ENCODE data around the gene FBXW5. TPM values are rescaled to one million over a fixed set of nuclear protein-coding genes. Genes with fewer than 3 reads are reported as not detected.

FBXW5 gene
- total and polyA plus RNA-seq, 2 experiments from 2014 or later = 110 to 234 TPM

DNA sequence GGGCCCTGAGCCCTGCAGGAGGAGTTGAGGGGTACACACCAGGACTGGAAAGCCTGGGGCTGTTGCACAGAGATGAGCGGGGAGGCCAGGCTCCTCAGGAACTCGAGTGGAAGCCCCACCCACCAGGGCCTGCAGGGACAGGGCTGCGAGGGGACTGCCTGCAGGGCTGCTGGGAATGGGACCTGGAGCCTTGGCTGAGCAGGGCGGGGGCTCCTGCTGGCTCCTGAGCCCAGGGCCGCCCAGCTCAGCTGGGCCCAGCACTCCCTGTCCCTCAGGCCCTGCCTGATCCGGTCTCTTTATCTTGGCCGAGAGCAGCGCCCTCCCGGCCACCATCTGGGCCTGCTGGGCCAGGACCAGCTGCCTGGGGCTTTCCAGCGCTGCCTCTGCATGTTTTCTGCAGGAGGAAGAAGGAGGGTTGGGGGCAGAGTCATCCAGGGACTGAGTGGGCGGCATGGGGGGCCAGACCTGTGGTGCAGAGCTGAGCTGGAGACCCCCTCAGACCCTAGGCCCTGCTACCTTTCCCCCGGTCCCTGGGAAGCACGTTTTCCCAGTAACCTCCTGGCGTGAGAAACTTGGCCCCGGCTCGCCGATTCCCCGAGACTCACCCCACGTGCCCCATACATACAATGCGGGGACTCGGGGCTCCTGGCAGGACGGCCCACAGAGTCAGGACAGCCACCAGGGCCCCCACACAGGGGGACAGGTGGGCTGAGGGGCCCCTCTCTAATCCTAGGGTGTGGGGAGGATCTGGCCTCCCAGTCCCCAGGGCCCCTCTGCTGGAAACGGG lies 16.9 kb upstream of the FBXW5 start:
- Histone ChIP-seq H2AFZ (no peak overlapping the region), H4K20me1 (ENCODE audit: insufficient read depth) (no peaks in the 10 kb centered on the region), H3K36me3 (ENCODE audit: low read depth) (no peaks in the 10 kb centered on the region), H3K4me1 (ENCODE audit: insufficient read depth) (no peaks in the 10 kb centered on the region), H3K27me3 (replicated peaks; ENCODE audit: insufficient read depth) (no peaks in the 10 kb centered on the region), H3K9me3 (ENCODE audit: low read depth) (no peaks in the 10 kb centered on the region), H3K4me3 (no peak overlapping the region), H3K4me2 (ENCODE audit: unreplicated experiment) (no peak overlapping the region), H3K9me2 (ENCODE audit: insufficient read depth) (no peaks in the 10 kb centered on the region), H3K79me2 (ENCODE audit: insufficient read depth) (no peaks in the 10 kb centered on the region), H3K9ac (no peak overlapping the region), H3K27ac (no peak overlapping the region), H3F3A (ENCODE audit: insufficient read depth) (no peaks in the 10 kb centered on the region)
- in situ Hi-C loops (cut with MboI) = no loop called here
- no peak for TF ChIP-seq EZH2phosphoT487 (IDR thresholded peaks at IDR 0.05; ENCODE audit: insufficient read depth, low read depth)
- TF ChIP-seq EZH2 (IDR thresholded peaks at IDR 0.05; ENCODE audit: insufficient read depth, poor library complexity, severe bottlenecking) = no peak
- no peak for DNase-seq
- 40 to 49% methylated on average over 21 to 22 of the region's 23 CpGs for WGBS, 2 experiments (ENCODE audit: low coverage in 1 of 2, low lambda C conversion rate in 2 of 2, missing lambda C conversion rate in 2 of 2)

DNA sequence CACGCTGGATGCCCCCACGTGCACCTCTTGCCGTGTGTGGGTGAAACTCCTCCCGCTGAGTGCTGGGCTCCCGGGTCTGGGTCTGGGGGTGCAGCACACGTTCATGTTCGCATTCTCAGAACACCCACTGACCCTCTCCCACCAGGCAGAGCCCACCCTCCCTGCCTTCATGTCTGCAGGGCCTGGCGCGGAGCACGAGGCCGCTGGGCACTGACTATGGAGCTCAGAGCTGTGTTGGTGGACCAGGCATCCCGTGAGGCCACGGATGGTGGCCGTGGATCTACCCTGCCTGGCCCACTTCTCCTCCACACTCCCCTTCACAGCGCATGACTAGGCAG lies 16.4 kb upstream of the FBXW5 start:
- DNase-seq = no peak
- H3K9me3 ChIP-seq (ENCODE audit: low read depth) = no peaks in the 10 kb centered on the region
- no peak overlapping the region for H3K9ac ChIP-seq
- H3K9me2 ChIP-seq (ENCODE audit: insufficient read depth) = no peaks in the 10 kb centered on the region
- H3K4me3 ChIP-seq = no peak overlapping the region
- in situ Hi-C loops (cut with MboI) = no loop called here
- H3K27ac ChIP-seq = no peak overlapping the region
- no peaks in the 10 kb centered on the region for H4K20me1 ChIP-seq (ENCODE audit: insufficient read depth)
- no peak overlapping the region for H3K4me2 ChIP-seq (ENCODE audit: unreplicated experiment)
- no peaks in the 10 kb centered on the region for H3K36me3 ChIP-seq (ENCODE audit: low read depth)
- H3F3A ChIP-seq (ENCODE audit: insufficient read depth) = no peaks in the 10 kb centered on the region
- no peaks in the 10 kb centered on the region for H3K79me2 ChIP-seq (ENCODE audit: insufficient read depth)
- H2AFZ ChIP-seq = no peak overlapping the region
- H3K27me3 ChIP-seq (replicated peaks; ENCODE audit: insufficient read depth) = no peaks in the 10 kb centered on the region
- no peaks in the 10 kb centered on the region for H3K4me1 ChIP-seq (ENCODE audit: insufficient read depth)
- TF ChIP-seq EZH2phosphoT487 (IDR thresholded peaks at IDR 0.05; ENCODE audit: insufficient read depth, low read depth) = no peak
- no peak for TF ChIP-seq EZH2 (IDR thresholded peaks at IDR 0.05; ENCODE audit: insufficient read depth, poor library complexity, severe bottlenecking)
- 76 to 78% methylated on average over 14 to 15 of the region's 15 CpGs for WGBS, 2 experiments (ENCODE audit: low coverage in 1 of 2, low lambda C conversion rate in 2 of 2, missing lambda C conversion rate in 2 of 2)

- no peaks in the 10 kb centered on the region for H3K36me3 ChIP-seq (ENCODE audit: low read depth)
- H4K20me1 ChIP-seq (ENCODE audit: insufficient read depth) = no peaks in the 10 kb centered on the region
- no peak overlapping the region for H3K4me2 ChIP-seq (ENCODE audit: unreplicated experiment)
- in situ Hi-C loops (cut with MboI) = no loop called here
- no peaks in the 10 kb centered on the region for H3K79me2 ChIP-seq (ENCODE audit: insufficient read depth)
- no peaks in the 10 kb centered on the region for H3K4me1 ChIP-seq (ENCODE audit: insufficient read depth)
- no peak for TF ChIP-seq EZH2phosphoT487 (IDR thresholded peaks at IDR 0.05; ENCODE audit: insufficient read depth, low read depth)
- no peak for TF ChIP-seq EZH2 (IDR thresholded peaks at IDR 0.05; ENCODE audit: insufficient read depth, poor library complexity, severe bottlenecking)
- no peak for DNase-seq
- H3K9ac ChIP-seq = no peak overlapping the region
- no peaks in the 10 kb centered on the region for H3K9me2 ChIP-seq (ENCODE audit: insufficient read depth)
- no peaks in the 10 kb centered on the region for H3K27me3 ChIP-seq (replicated peaks; ENCODE audit: insufficient read depth)
- H3K4me3 ChIP-seq = no peak overlapping the region
- H3F3A ChIP-seq (ENCODE audit: insufficient read depth) = no peaks in the 10 kb centered on the region
- WGBS, 2 experiments (ENCODE audit: low coverage in 1 of 2, low lambda C conversion rate in 2 of 2, missing lambda C conversion rate in 2 of 2) = 72 to 80% methylated on average over 7 to 18 of the region's 19 CpGs
- H3K9me3 ChIP-seq (ENCODE audit: low read depth) = no peaks in the 10 kb centered on the region
- H2AFZ ChIP-seq = no peak overlapping the region
- no peak overlapping the region for H3K27ac ChIP-seq
Measured at GRCh38 chr9:136960212-136960937, 15.8 kb upstream of the FBXW5 start.

DNA sequence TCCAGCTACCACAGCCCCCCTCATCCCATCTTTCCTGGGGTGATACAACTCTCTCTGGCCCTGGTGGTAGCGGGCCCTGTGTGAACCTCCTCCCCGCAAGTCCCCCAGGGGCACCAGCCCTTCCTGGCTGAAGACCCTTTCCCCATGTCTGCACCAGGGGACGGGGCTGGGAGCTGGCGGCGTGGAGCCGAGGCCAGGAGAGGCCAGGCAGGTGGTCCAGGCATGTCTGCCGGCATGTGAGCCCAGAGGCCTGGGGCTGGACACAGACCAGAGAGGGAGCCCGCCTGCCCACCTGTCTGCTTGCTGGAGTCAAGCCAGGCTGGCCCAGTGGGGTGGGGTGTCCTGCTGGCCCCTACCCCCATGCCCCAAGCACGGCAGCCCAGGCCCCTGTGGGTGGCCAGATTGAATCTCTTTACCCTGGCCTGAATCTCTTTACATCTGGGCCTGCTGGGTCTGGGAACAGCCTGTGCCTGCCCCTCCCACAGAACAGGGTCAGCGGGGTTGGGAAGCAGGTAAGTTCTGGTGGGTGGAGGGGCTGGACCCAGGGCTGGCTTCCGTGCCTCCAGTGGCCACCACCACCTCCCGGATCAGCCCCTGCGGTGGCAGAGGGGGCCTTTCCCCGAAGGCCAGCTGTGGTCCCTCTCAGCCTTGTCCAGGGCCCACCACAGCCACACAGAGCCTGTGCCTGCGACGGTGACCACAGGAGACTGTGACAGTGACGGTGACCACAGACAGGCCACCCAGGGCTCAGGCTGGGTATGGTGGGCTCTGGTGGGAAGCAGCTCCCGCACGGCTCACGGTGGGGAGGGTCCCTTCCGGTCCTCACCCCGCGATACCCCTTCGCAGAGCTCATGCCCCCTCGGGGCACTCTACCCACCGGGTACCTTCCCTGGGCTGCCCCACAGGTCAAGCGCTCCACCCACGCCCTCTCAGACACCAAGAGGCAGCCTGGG lies 14.6 kb upstream of the FBXW5 start:
- Histone ChIP-seq H3F3A (ENCODE audit: insufficient read depth) (no peaks in the 10 kb centered on the region), H3K9ac (no peak overlapping the region), H3K36me3 (ENCODE audit: low read depth) (no peaks in the 10 kb centered on the region), H3K9me2 (ENCODE audit: insufficient read depth) (no peaks in the 10 kb centered on the region), H3K27me3 (replicated peaks; ENCODE audit: insufficient read depth) (no peaks in the 10 kb centered on the region), H3K4me3 (no peak overlapping the region), H4K20me1 (ENCODE audit: insufficient read depth) (no peaks in the 10 kb centered on the region), H2AFZ (no peak overlapping the region), H3K9me3 (ENCODE audit: low read depth) (no peaks in the 10 kb centered on the region), H3K79me2 (ENCODE audit: insufficient read depth) (no peaks in the 10 kb centered on the region), H3K4me2 (ENCODE audit: unreplicated experiment) (no peak overlapping the region), H3K27ac (no peak overlapping the region), H3K4me1 (ENCODE audit: insufficient read depth) (no peaks in the 10 kb centered on the region)
- WGBS, 2 experiments (ENCODE audit: low coverage in 1 of 2, low lambda C conversion rate in 2 of 2, missing lambda C conversion rate in 2 of 2) = 85 to 86% methylated on average over 26 to 27 of the region's 28 CpGs
- in situ Hi-C loops (cut with MboI) = no loop called here
- DNase-seq = no peak
- no peak for TF ChIP-seq EZH2 (IDR thresholded peaks at IDR 0.05; ENCODE audit: insufficient read depth, poor library complexity, severe bottlenecking)
- no peak for TF ChIP-seq EZH2phosphoT487 (IDR thresholded peaks at IDR 0.05; ENCODE audit: insufficient read depth, low read depth)

Data from GM23248 (cell line).